GM12878 (cell line): ENCODE data around the gene SMOC2. TPM values are rescaled to one million over a fixed set of nuclear protein-coding genes. Genes with fewer than 3 reads are reported as not detected.

Experiments
- ATAC-seq: fragments of 200-7000 bp; cut with Tn5 transposase; 3 replicates; pipeline ENCODE4 v1.9.1; 2020; ENCODE audit warnings: mild to moderate bottlenecking, moderate library complexity
- BruUV-seq: library from RNA; stranded (reverse); fragments of 400-500 nt; replicated peaks from 2 replicates; lab custom pipeline; 2021; lab: Mats Ljungman, UMichigan
- CTCF ChIA-PET: fragments of 300-600 bp; sonication (Branson Sonifier 250); formaldehyde crosslinking; extraction: SDS; loops from one replicate; lab custom pipeline; 2021; ENCODE audit warnings: inconsistent platforms; lab: Yijun Ruan, JAX
- POLR2A ChIA-PET: fragments of 350-600 bp; formaldehyde crosslinking; extraction: SDS; loops from one replicate; lab custom pipeline; 2021; ENCODE audit warnings: inconsistent platforms; lab: Charles Lee
- RAD21 ChIA-PET: fragments of 300-600 bp; sonication (Branson Sonifier 250); formaldehyde crosslinking; loops from one replicate; lab custom pipeline; 2023; ENCODE audit warnings: antibody characterized with exemption; ENCODE audit not compliant: unreplicated experiment; lab: Charles Lee
- SMC1A ChIA-PET: fragments of 300-600 bp; sonication (Branson Sonifier 250); formaldehyde crosslinking; loops from one replicate; lab custom pipeline; 2023; ENCODE audit not compliant: unreplicated experiment, uncharacterized antibody; lab: Charles Lee
- DNase-seq: peaks from one replicate; pipeline ENCODE4 v3.0.0-alpha.2; 2011; ENCODE audit warnings: low read depth, low spot score
- FAIRE-seq: peaks from 3 replicates; lab custom pipeline; 2011; peaks lifted over from hg19 to GRCh38; lab: Jason Lieb, UNC
- H2AFZ ChIP-seq: 2 replicates; pipeline ENCODE4 v1.6.0; 2011; ENCODE audit warnings: low read depth, low read length, control low read depth; ENCODE audit not compliant: control insufficient read depth
- H3K27ac ChIP-seq: 2 replicates; pipeline ENCODE4 v1.5.1; 2011; ENCODE audit warnings: control low read depth; ENCODE audit not compliant: control insufficient read depth, insufficient read depth
- H3K27me3 ChIP-seq, 2 experiments: replicated peaks in 1 of 2; 2 replicates each; pipeline versions ENCODE4 v1.6.0 to v1.6.1; 2011; ENCODE audit warnings: low read length in 1 of 2; ENCODE audit not compliant: control insufficient read depth in 2 of 2, insufficient read depth in 2 of 2
- H3K36me3 ChIP-seq, 2 experiments: 2 replicates each; pipeline ENCODE4 v1.5.1; 2011; ENCODE audit warnings: low read length in 1 of 2; ENCODE audit not compliant: control insufficient read depth in 2 of 2, insufficient read depth in 2 of 2
- H3K4me1 ChIP-seq: 2 replicates; pipeline ENCODE4 v1.6.1; 2011; ENCODE audit warnings: mild to moderate bottlenecking, low read length, moderate library complexity, mixed read lengths; ENCODE audit not compliant: control insufficient read depth, insufficient read depth
- H3K4me2 ChIP-seq: 2 replicates; pipeline ENCODE4 v1.6.0; 2011; ENCODE audit warnings: control low read depth; ENCODE audit not compliant: control insufficient read depth, insufficient read depth
- H3K4me3 ChIP-seq: fragments of 200-600 bp; sonication (generic); 2 replicates; pipeline ENCODE4 v1.5.1; 2016
- H3K79me2 ChIP-seq: 2 replicates; pipeline ENCODE4 v1.6.0; 2011; ENCODE audit warnings: low read length; ENCODE audit not compliant: control insufficient read depth, insufficient read depth
- H3K9ac ChIP-seq: 2 replicates; pipeline ENCODE4 v1.8.0; 2011; ENCODE audit warnings: low read length, control low read depth, mixed read lengths; ENCODE audit not compliant: control insufficient read depth, insufficient read depth
- H3K9me3 ChIP-seq: replicated peaks from 3 replicates; pipeline ENCODE4 v1.5.1; 2011; ENCODE audit warnings: mild to moderate bottlenecking, low read length; ENCODE audit not compliant: control insufficient read depth, insufficient read depth
- H4K20me1 ChIP-seq: 2 replicates; pipeline ENCODE4 v1.6.0; 2011; ENCODE audit not compliant: control insufficient read depth, insufficient read depth
- BCL3 ChIP-seq: IDR thresholded peaks from 2 replicates; pipeline ENCODE4 v1.6.1; 2011; ENCODE audit warnings: borderline replicate concordance, low read depth, mild to moderate bottlenecking, moderate library complexity, low read length; ENCODE audit not compliant: insufficient read depth, poor library complexity, severe bottlenecking
- CREM ChIP-seq: IDR thresholded peaks from 2 replicates; pipeline ENCODE4 v1.6.1; 2014; ENCODE audit warnings: antibody characterized with exemption, low read depth
- EED ChIP-seq: sonication (generic); IDR thresholded peaks from 2 replicates; pipeline ENCODE4 v1.6.1; 2016; ENCODE audit warnings: antibody characterized with exemption, low read depth
- ETV6 ChIP-seq, 2 experiments: fragments of 450-650 bp in 1 of 2; IDR thresholded peaks in 1 of 2; conservative IDR thresholded peaks in 1 of 2; 2 replicates each; pipeline ENCODE4 v1.6.1; 2014; ENCODE audit warnings: antibody characterized with exemption in 1 of 2, borderline replicate concordance in 1 of 2, low read depth in 1 of 2, mild to moderate bottlenecking in 1 of 2, moderate library complexity in 1 of 2
- GABPA ChIP-seq: IDR thresholded peaks from 2 replicates; pipeline ENCODE4 v1.6.1; 2014; ENCODE audit warnings: antibody characterized with exemption, low read depth, mild to moderate bottlenecking, inconsistent platforms
- HCFC1 ChIP-seq: fragments of 150-350 bp; IDR thresholded peaks from 2 replicates; pipeline ENCODE4 v1.6.1; 2014; ENCODE audit warnings: low read length
- IRF3 ChIP-seq: fragments of 450-650 bp; IDR thresholded peaks from 2 replicates; pipeline ENCODE4 v1.6.1; 2014; ENCODE audit warnings: mild to moderate bottlenecking
- IRF4 ChIP-seq: IDR thresholded peaks from 2 replicates; pipeline ENCODE4 v1.6.1; 2011; ENCODE audit warnings: low read depth, low read length
- JUNB ChIP-seq: IDR thresholded peaks from 2 replicates; pipeline ENCODE4 v1.6.1; 2016; ENCODE audit warnings: antibody characterized with exemption, mild to moderate bottlenecking
- PAX8 ChIP-seq: fragments of 450-650 bp; IDR thresholded peaks from 2 replicates; pipeline ENCODE4 v1.6.1; 2017; ENCODE audit warnings: mild to moderate bottlenecking, moderate library complexity
- PRDM15 ChIP-seq: fragments of 450-650 bp; formaldehyde crosslinking; IDR thresholded peaks from 2 replicates; pipeline ENCODE4 v1.4.0; 2020; ENCODE audit warnings: mild to moderate bottlenecking, moderate library complexity
- STAT3 ChIP-seq: IDR thresholded peaks from 2 replicates; pipeline ENCODE4 v1.6.1; 2011; ENCODE audit warnings: low read depth, low read length, improper control_type of control experiment
- SUPT20H ChIP-seq: IDR thresholded peaks from 2 replicates; pipeline ENCODE4 v1.6.1; 2011; ENCODE audit warnings: low read depth, mild to moderate bottlenecking, low read length, moderate library complexity, borderline replicate concordance; ENCODE audit not compliant: control insufficient read depth
- ZBTB4 ChIP-seq: fragments of 450-650 bp; formaldehyde crosslinking; IDR thresholded peaks from 2 replicates; pipeline ENCODE4 v1.4.0; 2022; ENCODE audit warnings: mild to moderate bottlenecking, moderate library complexity
- WGBS: methylation state at CpG from one replicate; pipeline ENCODE4 v1.1.6; 2016; ENCODE audit warnings: low lambda C conversion rate; ENCODE audit not compliant: insufficient replicate concordance, insufficient coverage; ENCODE audit errors: missing lambda C conversion rate; 5-methylcytosine and 5-hydroxymethylcytosine counted together
- in situ Hi-C: fragments of 300-500 bp; cut with MboI; formaldehyde crosslinking; loops from 9 replicates; pipeline ENCODE4 v1.14.3; 2018; ENCODE audit warnings: mixed read lengths
- intact Hi-C: fragments of 100-400 bp; cut with micrococcal nuclease; formaldehyde crosslinking; loops from one replicate; pipeline ENCODE4 v1.14.2; 2022; ENCODE audit not compliant: unreplicated experiment
- polyA plus RNA-seq, 11 experiments: library from polyadenylated mRNA; depleted of rRNA in 4 of 11; unstranded in 6 of 11; stranded (reverse) in 5 of 11; fragments of >200 nt; fragmentation: Nextera tagmentation in 4 of 11; fragmentation: Illumina TruSeq in 1 of 11; extraction: Ambion mirVana in 4 of 11; extraction: Trizol in 1 of 11; gene quantifications; 1 replicate in 1 of 11; 2 replicates in 10 of 11; pipeline versions ENCODE4 v1.2.1 to v1.2.3, GENCODE V29; 2011 to 2016; ENCODE audit warnings: inconsistent platforms in 2 of 11, missing spikeins in 2 of 11, low read depth in 1 of 11
- total RNA-seq, 4 experiments: library from RNA; depleted of rRNA in 3 of 4; stranded (reverse); fragments of >200 nt in 3 of 4; fragmentation: Illumina TruSeq in 1 of 4; extraction: Trizol in 1 of 4; gene quantifications; 2 replicates each; pipeline versions ENCODE4 v1.2.1 to v1.2.3, GENCODE V29; 2013 to 2021

Gene SMOC2
- total and polyA plus RNA-seq, 10 of the 15 experiments (the other 5 are each of a cell fraction or from before 2014, with no cell fraction given), result 0.10 to 0.12 TPM; not detected in 8

- TF ChIP-seq ZBTB4 (CRISPR knock-in tag), result no peak
These were observed 49.8 kb downstream of the SMOC2 start (continued) for GRCh38 chr6:168490757-168491156.

- FAIRE-seq (no peak), ATAC-seq (no peak), DNase-seq (no peak)
- Histone ChIP-seq H4K20me1 (no peaks in the 10 kb centered on the region), H2AFZ (no peak overlapping the region), H3K79me2 (no peaks in the 10 kb centered on the region), H3K4me2 (no peak overlapping the region), H3K4me3 (no peak overlapping the region), H3K4me1 (no peaks in the 10 kb centered on the region), H3K9ac (no peak overlapping the region), H3K27me3 (no peaks in the 10 kb centered on the region), H3K9me3 (no peaks in the 10 kb centered on the region), H3K36me3 (no peaks in the 10 kb centered on the region), H3K27ac (no peak overlapping the region)
- SMC1A ChIA-PET, result no interaction called here
- 30% methylated on average over 6 of the region's 6 CpGs for WGBS
- CTCF ChIA-PET, result no interaction called here
- RAD21 ChIA-PET, result no interaction called here
- in situ Hi-C loops (no loop called here), intact Hi-C loops (no loop called here)
- TF ChIP-seq BCL3 (no peak), GABPA (no peak), ETV6 (conservative IDR thresholded peaks at IDR 0.05 in 1 of 2, IDR thresholded peaks at IDR 0.05 in 1 of 2; ENCODE audit: borderline replicate concordance in 1 of 2, low read depth in 1 of 2) (no peak), PRDM15 (CRISPR knock-in tag) (no peak), STAT3 (no peak), HCFC1 (no peak), IRF3 (no peak), IRF4 (no peak), EED (no peak), CREM (no peak), JUNB (no peak), PAX8 (no peak), SUPT20H (no peak)
- no TSS peak for BruUV-seq
- POLR2A ChIA-PET, result no interaction called here
These were observed 53.0 kb downstream of the SMOC2 start for GRCh38 chr6:168493976-168494375.
